GM19023 (cell line): ENCODE measurements around the gene SLC38A8.

Source experiments
- ATAC-seq: cut with Tn5 transposase; IDR thresholded peaks from one replicate; pipeline ENCODE4 v1.9.1; 2021; ENCODE audit warnings: mild to moderate bottlenecking, moderate library complexity; ENCODE audit not compliant: unreplicated experiment

Gene SLC38A8

DNA sequence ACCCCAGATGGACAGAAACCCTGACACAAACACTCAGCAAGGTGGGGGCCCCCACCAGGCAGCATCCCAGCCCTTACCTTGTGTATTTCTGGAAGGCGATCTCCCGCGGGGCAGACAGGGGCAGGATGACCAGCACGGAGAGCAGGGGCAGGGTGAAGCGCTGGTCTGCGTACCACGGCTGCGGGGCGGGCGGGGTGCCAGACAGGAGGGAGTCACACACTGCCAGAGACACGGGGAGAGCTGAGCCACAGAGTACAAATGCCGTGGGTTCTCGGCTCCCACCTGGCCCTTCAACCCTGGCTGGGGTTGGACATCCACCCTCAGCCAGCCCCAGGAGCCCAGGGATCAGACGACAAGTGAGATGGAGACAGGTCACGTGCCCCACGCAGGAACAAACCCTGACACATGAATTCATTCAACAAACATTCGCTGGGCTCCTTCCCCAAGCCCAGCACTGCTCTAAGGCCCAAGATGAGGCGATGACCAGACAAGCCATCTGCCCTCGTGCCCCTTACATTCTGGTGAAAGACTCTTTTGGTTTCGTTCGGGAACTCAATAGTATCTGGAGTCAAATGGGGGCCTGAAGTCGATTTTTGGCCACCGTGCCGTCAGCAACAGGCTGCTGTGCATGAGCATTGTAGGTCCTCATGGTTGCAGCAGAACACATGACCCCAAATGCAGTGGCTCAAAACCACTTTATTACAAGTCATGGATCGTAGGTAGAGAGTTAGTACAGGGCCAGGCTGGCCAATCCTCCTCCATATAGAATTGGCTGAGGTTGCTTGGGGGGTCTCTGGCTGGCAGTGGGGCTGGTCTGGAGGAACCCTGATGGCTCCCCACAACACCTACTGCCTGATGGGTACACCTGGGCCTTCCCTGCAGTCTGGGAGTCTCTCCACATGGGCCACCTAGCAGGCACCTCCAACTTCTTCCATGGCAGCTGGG is 9.1 kb downstream of the SLC38A8 start:
- ATAC-seq = no peak

GRCh38 chr16:84032458-84033178 is 10.0 kb downstream of the SLC38A8 start:
- no peak for ATAC-seq

DNA sequence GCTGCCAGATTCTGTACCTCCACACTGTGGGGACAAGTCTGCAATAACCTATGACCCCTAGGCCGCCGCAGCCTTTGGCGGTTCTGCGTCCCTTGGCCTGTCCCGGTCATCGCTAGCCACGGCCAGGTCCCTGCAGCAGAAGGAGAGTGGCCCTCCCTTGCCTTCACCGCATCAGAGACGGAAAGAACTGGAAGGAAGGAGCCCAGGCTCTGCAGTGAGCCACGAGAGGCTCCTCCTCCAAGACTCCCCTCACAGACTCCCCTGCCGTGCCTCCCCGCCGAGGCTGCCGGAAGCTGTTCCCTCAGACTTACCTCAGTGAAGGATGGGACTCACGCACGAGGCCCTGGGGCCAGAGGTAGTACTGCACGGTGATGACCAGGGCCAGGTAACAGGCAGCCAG is 11.0 kb downstream of the SLC38A8 start:
- ATAC-seq = no peak

- ATAC-seq = no peak
Observed at GRCh38 chr16:84029297-84030047, 13.1 kb downstream of the SLC38A8 start.

- ATAC-seq = no peak
Observed at GRCh38 chr16:84027625-84028024, 15.0 kb downstream of the SLC38A8 start.

GRCh38 chr16:84026606-84027005 is 16.0 kb downstream of the SLC38A8 start:
- ATAC-seq = no peak

DNA sequence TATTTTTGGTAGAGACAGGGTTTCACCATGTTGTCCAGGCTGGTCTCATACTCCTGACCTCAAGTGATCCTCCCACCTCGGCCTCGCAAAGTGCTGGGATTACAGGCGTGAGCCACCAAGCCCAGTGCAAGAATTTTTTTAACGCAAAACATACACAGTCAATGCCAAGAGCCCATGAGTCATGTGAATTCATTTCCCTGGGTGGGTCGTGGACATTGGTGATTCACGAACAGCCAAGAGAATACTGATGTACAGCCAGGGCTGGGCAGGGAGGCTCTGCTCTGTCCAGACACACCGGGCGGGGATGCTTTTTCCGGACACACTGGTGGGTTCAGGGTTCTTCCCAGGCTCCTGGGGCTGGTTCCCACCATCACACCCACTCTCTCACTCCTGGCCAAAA is 17.7 kb downstream of the SLC38A8 start:
- no peak for ATAC-seq

- ATAC-seq = no peak
Observed at GRCh38 chr16:84022644-84023043, 20.0 kb downstream of the SLC38A8 start.

DNA sequence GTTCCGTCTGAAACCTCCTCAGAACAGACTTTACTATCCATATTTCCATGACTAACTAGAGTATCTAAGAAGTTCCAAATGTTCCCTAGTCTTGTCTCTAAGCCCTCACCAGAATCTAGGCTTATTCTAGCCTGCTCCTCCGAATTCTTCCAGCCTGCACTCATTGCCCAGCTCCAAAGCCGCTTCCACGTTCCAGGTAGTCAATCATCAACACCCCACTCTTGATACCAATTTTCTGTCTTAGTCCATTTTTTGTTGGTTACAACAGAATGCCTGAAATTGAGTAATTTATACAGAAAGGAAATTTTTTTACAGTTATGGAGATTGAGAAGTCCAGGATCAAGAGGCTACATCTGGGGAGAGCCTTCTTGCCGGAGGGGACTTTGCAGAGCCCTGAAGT is 21.1 kb downstream of the SLC38A8 start:
- ATAC-seq = no peak

DNA sequence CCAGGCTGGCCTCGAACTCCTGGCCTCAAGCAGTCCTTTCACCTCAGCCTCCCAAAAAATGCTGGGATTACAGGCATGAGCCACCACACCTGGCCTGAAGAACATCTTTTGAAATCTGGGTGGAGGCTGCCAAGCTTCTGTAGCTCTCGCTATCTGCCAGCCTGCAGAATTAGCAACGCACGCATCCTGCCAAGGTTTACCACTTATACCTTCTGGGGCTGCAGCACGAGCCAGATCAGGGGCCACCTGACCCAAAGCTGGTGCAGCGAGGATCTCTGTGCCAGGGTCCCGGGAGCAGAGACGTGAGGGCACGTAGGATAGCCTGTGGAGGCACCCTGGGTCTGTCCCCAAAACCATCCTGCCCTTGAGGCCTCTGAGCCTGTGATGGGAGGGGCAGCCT is 22.2 kb downstream of the SLC38A8 start:
- ATAC-seq = no peak

- ATAC-seq = no peak
Observed at GRCh38 chr16:84018710-84019109, 23.9 kb downstream of the SLC38A8 start.

- no peak for ATAC-seq
Observed at GRCh38 chr16:84016477-84016876, 26.1 kb downstream of the SLC38A8 start.

GRCh38 chr16:84015399-84015798 is 27.2 kb downstream of the SLC38A8 start:
- no peak for ATAC-seq

GRCh38 chr16:84014570-84015327 is 27.8 kb downstream of the SLC38A8 start:
- ATAC-seq = no peak

DNA sequence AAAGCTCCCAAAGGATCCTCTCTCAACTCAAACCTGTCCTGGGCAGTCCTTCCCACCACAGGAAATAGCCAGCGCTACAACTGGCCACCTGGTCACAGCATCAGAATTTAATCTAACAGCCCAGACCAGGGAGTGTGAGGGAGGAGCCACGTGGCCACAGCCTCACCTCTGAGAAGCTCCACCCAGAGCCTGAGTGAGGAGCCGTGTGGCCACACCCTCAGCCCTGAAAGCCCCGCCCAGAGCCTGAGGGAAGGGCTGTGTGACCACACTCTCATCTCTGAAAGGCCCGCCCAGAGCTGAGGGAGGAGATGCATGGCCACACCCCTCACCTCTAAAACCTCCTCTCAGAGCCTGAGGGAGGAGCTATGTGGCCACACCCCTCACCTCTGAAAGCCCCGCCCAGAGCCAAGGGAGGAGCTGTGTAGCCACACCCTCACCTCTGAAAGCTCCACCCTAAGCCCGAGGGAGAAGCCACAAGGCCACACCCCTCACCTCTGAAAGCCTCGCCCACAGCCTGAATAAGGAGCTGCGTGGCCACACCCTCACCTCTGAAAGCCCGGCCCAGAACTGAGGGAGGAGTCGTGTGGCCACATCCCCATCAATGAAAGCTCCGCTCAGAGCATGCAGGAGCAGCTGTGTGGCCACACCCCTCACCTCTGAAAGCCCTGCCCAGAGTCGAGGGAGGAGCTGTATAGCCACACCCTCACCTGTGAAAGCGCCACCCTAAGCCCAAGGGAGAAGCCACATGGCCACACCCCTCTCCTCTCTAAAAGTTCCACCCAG is 28.6 kb downstream of the SLC38A8 start:
- peak; percentile 65 for ATAC-seq

DNA sequence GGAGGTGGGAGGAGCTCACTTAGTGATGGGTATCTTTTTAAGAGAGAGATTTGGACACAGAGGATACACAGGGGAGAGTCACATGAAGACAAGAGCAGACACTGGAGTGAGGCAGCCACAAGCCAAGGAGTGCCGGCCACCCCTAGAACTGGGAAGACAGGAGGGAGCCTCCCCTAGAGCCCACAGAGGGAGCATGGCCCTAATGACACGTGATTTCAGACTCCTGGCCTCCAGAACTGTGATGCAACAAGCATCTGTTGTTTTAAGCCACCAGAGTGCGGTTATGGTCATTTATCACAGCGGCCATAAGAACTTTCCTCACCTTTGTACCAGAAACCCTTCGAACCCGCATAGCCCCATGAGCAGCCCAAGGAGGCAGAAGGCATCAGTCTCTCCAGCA is 33.3 kb downstream of the SLC38A8 start:
- no peak for ATAC-seq

DNA sequence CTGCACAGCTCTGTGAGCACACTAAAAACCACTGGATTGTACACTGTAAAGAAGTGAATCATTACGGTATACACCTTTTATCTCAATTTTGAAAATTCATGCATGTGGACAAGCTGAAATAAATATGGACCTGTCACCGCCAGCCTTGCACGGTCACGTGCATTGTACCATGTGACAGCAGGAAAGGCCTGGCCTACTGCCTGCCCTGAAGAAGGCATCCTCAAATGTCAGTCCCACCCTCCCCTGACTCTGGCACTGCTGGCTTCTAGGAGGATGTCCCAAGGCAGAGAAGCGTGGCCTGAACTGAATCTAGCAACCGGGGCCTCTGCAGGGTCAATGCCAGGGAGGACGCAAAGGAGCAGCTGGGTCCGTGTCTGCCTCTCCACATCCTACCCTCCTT is 34.6 kb downstream of the SLC38A8 start:
- ATAC-seq = no peak

GRCh38 chr16:84007520-84007919 is 35.1 kb downstream of the SLC38A8 start:
- ATAC-seq = no peak

DNA sequence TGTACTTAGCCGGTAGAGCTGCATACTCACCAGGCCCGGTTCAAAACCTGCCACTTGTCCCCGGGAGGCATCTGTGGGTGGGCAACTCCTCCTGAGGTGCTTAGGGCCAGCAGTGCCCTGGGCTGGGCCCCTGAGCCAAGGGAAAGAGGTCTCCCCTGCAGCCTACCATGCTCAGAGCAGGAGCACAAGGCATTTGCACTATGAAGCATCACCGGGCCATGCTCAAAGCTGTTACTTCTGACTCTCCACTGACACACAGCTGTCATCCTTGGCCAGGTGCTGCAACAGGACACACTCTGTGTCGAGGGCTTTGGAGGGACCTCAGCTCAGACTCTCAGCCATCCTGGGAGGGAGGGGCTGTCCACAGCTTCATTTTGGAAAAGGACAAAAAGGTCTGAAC is 37.2 kb downstream of the SLC38A8 start:
- no peak for ATAC-seq

DNA sequence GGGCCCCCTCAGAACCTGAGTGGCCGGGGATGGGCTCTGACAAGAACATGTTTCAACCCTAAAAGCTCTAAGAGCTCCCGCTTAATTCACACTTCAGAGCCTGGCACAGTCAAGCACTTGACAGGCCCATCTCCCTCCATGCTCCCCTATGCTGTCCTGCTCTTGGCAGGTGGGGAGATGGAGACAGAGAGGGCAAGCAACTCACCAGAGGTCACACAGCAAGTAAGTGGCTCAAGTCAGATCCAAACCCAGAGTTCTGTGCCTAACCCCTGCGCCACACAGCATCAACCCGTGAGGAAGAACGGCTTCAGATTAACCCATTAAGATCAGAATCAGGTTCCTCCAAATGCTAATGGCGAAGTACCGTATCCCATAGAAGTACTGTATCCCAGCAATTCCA is 38.2 kb downstream of the SLC38A8 start:
- no peak for ATAC-seq
